ENCODE data around the gene HOXD4.

The HOXD4 gene

DNA sequence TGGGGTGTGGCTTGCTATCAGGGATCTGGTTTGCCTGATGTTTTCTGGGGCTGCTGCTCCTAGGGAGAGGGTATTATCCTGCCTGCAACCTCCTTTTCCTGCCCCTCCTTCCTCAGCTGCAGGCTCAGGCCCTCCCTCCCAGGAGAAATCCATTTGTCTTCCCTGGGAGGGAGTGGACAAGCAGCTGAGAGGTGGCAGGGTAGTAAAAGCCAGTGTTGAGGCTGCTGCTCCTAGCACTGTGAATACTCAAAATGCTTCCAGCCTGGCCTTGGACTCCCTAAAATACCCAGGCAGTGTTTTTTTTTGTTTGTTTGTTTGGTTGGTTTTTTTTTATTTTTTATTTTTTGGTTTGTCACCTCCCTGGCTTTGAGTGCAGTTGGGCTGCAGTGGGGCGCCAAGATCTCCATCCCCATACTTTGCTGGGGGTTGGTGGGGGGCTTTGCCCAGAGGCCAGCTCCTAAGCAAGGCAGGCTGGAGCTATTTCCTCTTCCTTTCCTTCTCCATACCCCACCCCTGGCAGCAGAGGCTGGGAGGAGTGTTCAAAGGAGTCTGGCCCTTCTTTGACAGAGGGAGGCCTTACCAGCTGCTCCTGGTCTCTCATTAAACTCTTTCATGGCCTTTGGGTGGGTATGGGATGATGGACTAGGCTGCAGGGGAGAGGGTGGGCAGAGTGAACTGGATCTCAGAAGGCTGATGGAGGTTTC lies 19.4 kb downstream of the HOXD4 start:
- DNase-seq (ENCODE audit: low read depth): no peak

- no peak for DNase-seq (ENCODE audit: low read depth)
These were observed 20.1 kb downstream of the HOXD4 start for GRCh38 chr2:176171351-176172006.

DNA sequence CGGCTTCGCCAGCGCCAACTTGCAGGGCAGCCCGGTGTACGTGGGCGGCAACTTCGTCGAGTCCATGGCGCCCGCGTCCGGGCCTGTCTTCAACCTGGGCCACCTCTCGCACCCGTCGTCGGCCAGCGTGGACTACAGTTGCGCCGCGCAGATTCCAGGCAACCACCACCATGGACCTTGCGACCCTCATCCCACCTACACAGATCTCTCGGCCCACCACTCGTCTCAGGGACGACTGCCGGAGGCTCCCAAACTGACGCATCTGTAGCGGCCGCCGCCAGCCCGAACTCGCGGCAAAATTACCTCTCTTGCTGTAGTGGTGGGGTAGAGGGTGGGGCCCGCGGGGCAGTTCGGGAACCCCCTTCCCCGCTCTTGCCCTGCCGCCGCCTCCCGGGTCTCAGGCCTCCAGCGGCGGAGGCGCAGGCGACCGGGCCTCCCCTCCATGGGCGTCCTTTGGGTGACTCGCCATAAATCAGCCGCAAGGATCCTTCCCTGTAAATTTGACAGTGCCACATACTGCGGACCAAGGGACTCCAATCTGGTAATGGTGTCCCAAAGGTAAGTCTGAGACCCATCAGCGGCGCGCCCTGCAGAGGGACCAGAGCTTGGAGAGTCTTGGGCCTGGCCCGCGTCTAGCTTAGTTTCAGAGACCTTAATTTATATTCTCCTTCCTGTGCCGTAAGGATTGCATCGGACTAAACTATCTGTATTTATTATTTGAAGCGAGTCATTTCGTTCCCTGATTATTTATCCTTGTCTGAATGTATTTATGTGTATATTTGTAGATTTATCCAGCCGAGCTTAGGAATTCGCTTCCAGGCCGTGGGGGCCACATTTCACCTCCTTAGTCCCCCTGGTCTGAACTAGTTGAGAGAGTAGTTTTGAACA lies 20.9 kb downstream of the HOXD4 start:
- no peak for DNase-seq (ENCODE audit: low read depth)

- no peak for DNase-seq (ENCODE audit: low read depth)
These were observed 21.7 kb downstream of the HOXD4 start for GRCh38 chr2:176172895-176173566.

DNA sequence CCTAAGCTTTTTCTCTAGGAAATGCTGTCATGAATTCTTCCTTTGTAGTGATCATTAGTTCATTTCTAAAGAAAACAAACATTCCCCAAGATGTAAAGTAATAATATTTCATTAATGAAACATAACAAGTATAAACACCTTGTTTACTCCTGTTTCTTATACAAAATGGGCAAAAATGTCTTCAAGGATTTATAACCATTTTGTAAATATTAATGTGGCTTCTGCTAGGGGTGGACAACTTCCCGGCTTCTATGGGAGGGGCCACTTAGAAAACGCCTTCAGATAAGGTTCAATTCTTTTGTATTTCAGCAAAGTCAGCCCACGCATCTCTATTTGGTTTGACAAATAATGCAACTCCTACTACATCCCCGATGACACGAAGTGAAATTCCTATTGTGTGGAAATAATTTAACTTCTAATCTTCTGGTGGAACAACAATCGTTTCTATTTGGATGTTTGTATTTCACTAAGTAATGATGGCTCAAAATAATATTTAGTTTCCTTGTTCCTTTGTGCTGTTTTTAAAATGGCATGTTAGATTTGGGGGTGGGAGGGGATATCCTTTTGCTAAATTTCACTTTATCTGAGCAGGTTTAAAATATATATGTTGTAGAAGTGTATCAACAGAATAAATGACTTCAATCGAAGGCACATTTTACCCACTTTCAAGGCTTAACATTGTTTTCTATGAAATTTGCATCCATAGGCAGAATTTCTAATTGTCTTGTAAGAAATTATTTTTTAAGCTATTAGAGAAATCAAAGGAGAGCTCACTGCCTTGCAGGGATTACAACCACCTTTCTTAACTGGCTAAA lies 22.4 kb downstream of the HOXD4 start:
- DNase-seq (ENCODE audit: low read depth): no peak

- no peak for DNase-seq (ENCODE audit: low read depth)
These were observed 23.1 kb downstream of the HOXD4 start for GRCh38 chr2:176174382-176174823.

DNA sequence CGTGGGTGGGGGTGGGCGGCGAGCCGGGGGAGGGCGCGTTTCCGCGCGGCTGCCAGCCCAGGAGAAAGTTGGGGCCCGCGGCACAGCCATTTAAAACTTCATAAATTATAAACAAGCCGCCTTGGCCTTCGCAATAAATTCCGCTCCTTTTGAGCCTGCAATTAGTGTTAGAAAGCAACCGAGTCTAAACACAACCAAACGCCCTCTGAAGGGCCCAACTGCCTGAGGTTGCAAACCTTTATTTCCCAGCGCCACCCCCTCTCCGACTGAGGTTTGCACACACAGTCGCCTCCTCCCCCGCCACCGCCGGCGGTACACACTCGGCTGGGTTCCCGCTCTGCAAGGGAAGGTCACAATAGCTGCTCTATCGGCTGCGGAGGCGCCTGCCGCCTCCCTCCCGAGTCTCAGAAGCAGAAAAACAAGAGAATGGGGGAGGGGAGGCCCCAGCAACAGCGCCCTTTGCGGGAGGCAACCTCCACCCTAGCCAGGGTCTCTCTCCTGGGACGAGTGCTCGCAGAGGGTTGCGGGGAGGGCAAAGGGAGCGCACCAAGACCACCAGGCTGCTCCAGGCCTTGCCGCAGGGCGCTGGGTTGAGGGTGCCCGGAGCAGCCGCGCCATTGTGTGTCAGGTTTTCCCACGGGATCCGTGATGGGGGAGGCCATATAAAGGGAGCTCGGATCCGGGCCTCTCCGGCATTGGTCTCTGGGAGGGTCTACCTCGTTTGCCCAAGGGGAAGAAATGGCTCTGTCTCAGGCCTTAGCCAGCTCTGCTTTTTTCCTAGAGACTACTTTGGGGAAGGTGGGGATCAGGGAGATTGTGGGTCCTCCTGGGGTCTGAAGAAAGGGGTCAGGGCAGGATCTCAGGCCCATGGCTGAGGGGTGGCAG lies 23.7 kb downstream of the HOXD4 start:
- DNase-seq (ENCODE audit: low read depth): no peak

GRCh38 chr2:176175709-176176607 lies 24.6 kb downstream of the HOXD4 start:
- DNase-seq (ENCODE audit: low read depth): no peak

GRCh38 chr2:176177580-176178037 lies 26.3 kb downstream of the HOXD4 start:
- DNase-seq (ENCODE audit: low read depth): no peak

DNA sequence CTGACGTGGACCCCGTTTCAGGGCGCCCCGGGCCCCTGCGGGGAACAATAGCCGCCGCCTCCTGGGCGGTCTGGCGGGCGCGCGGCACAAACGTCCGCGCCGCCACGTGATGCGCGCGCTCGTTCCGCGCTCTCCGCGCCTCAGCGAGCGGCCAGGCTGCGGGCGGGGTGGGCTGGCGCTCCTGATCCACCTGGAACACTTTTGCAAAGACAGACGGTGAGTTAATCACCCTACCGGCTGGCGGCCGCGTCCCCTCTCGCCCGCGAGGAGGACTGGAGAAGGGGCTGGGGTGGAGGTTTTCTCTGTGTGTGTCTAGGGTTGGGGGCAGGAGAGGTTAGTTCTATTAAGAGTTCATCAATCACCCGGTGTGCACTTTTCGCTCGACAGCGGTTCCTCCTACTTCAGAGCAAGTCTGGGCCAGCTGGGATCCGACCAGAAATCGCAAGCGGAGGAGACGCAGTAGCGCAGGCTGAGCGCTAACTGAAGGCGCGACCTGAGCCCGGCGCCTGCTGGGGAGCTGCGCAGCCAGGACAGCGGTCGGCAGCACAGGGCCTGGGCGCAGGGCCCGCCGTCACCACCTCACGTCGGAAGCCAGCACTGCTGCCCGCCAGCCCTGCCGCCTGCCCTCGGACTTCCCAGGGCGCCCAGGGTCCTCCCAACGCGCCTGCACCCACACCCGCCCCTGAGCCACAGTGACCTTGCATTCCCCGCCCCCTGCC lies 26.8 kb downstream of the HOXD4 start:
- DNase-seq (ENCODE audit: low read depth): no peak

GRCh38 chr2:176178757-176179295 lies 27.5 kb downstream of the HOXD4 start:
- DNase-seq (ENCODE audit: low read depth): no peak

DNA sequence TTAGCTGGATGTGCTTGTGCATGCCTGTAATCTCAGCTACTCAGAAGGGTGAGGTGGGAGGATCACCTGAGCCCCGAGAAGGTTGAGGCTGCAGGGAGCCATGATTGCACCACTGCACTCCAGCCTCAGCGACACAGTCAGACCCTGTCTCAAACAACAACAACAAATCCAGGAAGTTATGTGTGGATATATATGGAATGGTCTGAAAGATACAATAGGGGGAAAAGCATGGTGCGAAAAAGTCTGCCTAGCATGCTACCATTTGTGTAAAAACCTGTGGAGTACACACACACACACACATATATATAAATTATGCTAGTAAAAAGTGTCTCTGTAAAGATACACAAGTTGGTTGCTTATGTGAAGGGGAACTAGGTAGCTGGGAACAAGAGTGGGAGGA lies 30.2 kb downstream of the HOXD4 start:
- no peak for DNase-seq (ENCODE audit: low read depth)

- DNase-seq (ENCODE audit: low read depth): no peak
These were observed 31.3 kb downstream of the HOXD4 start for GRCh38 chr2:176182671-176183070.

DNA sequence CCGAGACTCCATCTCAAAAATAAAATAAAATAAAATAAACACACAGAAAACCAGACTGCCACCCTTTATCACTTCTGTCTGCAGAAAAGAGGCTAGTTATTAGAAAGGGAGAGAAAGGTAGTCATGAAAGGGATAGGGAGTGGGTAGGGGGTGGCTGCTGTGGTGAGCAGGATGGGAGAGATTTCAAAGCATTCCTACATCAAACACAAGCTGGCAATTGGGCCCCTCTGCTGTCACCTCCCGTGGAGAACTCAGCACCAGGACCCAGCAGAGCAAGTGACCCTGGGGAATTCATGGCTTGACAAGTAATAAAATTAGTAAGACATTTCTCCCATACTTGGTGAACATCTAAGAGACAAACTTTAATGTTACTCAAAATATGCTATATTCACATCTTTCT lies 33.4 kb downstream of the HOXD4 start:
- DNase-seq (ENCODE audit: low read depth): no peak

DNA sequence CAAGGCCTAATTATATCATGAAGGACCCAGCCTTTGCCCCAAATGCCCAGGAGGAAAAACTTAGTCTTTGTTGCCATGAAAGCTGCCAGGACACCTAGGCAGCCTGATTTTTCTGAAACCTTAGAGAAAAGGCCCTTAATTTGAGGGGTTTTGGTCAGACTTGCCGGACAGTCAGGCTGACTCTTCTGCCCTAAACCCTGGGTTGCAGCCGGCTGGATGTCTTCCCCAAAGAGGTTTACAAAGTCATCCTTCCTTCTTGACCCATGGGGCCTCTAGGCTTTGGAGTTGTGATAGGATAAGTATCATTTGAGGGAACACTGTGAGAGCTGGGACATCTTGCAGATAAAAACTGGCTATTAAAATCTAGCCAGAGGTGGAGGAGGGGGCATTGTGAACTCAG lies 34.7 kb downstream of the HOXD4 start:
- no peak for DNase-seq (ENCODE audit: low read depth)

DNA sequence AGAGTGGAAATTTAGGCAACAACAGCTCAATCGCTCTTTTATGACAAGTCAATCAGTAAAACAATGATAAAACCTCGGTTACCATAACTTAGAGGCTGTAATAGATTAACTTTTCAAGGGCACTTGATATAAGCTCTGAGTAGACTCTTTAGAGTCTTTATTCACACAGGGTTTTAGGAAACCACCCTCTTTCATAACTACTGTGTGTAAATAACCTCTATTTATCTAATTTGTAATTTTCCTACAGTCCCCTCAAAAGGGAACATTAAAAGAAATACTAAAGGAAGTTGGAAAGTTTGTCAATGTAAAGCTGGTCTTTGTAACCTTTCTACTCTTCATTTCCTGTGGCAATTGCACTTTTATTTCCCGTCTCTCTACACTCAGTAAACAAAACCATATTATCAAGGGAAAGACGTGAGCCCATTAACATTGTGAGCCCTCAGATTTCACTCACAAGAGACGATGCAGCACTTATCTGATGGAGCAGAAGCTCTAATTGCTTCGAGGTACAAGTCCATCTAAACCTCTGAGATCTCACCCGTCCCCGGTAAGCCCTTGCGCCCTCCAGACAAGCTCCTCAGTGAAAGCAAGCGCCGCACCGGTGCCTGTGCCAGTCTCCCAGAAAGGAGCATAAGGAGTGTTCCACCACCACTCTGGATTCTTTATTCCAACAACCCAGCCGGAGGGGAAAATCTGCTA lies 36.0 kb downstream of the HOXD4 start:
- peak; percentile 7 for DNase-seq (ENCODE audit: low read depth)

GRCh38 chr2:176187899-176188773 lies 36.8 kb downstream of the HOXD4 start, which contains the start of gene HOXD1:
TSS of gene HOXD1 (plus strand) at chr2:176188668. CDS start at chr2:176188802, 134 bp downstream.
- peak; percentile 8 for DNase-seq (ENCODE audit: low read depth)
